GM19035 (cell line): ENCODE data around the gene ATP6V1C2.
"Not testable (repeated sequence)": the region's sequence is repeated elsewhere in the genome, so short reads cannot be mapped to it uniquely, and the experiment has no call there.

ENCODE experiments used
- ATAC-seq: cut with Tn5 transposase; IDR thresholded peaks from one replicate; pipeline ENCODE4 v1.9.1; 2021; ENCODE audit not compliant: unreplicated experiment

Gene ATP6V1C2

GRCh38 chr2:10811517-10811916 lies 90.1 kb downstream of the ATP6V1C2 start:
- ATAC-seq, result no peak

GRCh38 chr2:10812362-10813162 lies 91.1 kb downstream of the ATP6V1C2 start, which contains the start of gene PDIA6:
Gene PDIA6 (minus strand): TSS chr2:10812785. CDS start chr2:10812696, 89 bp downstream.
- peak; percentile 89 for ATAC-seq

- not testable (repeated sequence) for ATAC-seq
These were observed 92.0 kb downstream of the ATP6V1C2 start for GRCh38 chr2:10813163-10814138.

GRCh38 chr2:10814142-10814541 lies 92.7 kb downstream of the ATP6V1C2 start:
- ATAC-seq, result no peak

GRCh38 chr2:10814571-10815331 lies 93.3 kb downstream of the ATP6V1C2 start:
- ATAC-seq, result no peak

- no peak for ATAC-seq
These were observed 96.0 kb downstream of the ATP6V1C2 start for GRCh38 chr2:10817413-10817812.

GRCh38 chr2:10818305-10818704 lies 96.9 kb downstream of the ATP6V1C2 start:
- not testable (repeated sequence) for ATAC-seq

GRCh38 chr2:10818984-10819383 lies 97.6 kb downstream of the ATP6V1C2 start:
- no peak for ATAC-seq

GRCh38 chr2:10819714-10820314 lies 98.4 kb downstream of the ATP6V1C2 start:
- ATAC-seq, result no peak

- no peak for ATAC-seq
These were observed 99.1 kb downstream of the ATP6V1C2 start for GRCh38 chr2:10820562-10820961.

- ATAC-seq, result no peak
These were observed 99.7 kb downstream of the ATP6V1C2 start for GRCh38 chr2:10820978-10821695.

- ATAC-seq, result no peak
These were observed 102.8 kb downstream of the ATP6V1C2 start for GRCh38 chr2:10824191-10824590.

- ATAC-seq, result no peak
These were observed 104.6 kb downstream of the ATP6V1C2 start for GRCh38 chr2:10826026-10826425.

- no peak for ATAC-seq
These were observed 105.2 kb downstream of the ATP6V1C2 start for GRCh38 chr2:10826625-10827024.

GRCh38 chr2:10828346-10828745 lies 106.9 kb downstream of the ATP6V1C2 start:
- ATAC-seq, result no peak

- no peak for ATAC-seq
These were observed 107.9 kb downstream of the ATP6V1C2 start for GRCh38 chr2:10829299-10829698.

GRCh38 chr2:10830203-10830602 lies 108.8 kb downstream of the ATP6V1C2 start:
- ATAC-seq, result no peak

GRCh38 chr2:10830641-10831399 lies 109.4 kb downstream of the ATP6V1C2 start:
- no peak for ATAC-seq

GRCh38 chr2:10831400-10831985 lies 110.1 kb downstream of the ATP6V1C2 start:
- no peak for ATAC-seq
